SK-N-MC (cell line): Measurements from ENCODE around the gene AGPAT2.
"Not testable (repeated sequence)": the region's sequence is repeated elsewhere in the genome, so short reads cannot be mapped to it uniquely, and the experiment has no call there.

Source experiments
- EZH2 ChIP-seq: fragments of 200-600 bp; sonication (generic); IDR thresholded peaks from one replicate; pipeline ENCODE4 v1.6.1; 2017; ENCODE audit warnings: antibody characterized with exemption
- POLR2AphosphoS5 ChIP-seq: IDR thresholded peaks from 2 replicates; pipeline ENCODE4 v1.6.1; 2012; ENCODE audit warnings: mild to moderate bottlenecking, low read depth, low read length, borderline replicate concordance

DNA sequence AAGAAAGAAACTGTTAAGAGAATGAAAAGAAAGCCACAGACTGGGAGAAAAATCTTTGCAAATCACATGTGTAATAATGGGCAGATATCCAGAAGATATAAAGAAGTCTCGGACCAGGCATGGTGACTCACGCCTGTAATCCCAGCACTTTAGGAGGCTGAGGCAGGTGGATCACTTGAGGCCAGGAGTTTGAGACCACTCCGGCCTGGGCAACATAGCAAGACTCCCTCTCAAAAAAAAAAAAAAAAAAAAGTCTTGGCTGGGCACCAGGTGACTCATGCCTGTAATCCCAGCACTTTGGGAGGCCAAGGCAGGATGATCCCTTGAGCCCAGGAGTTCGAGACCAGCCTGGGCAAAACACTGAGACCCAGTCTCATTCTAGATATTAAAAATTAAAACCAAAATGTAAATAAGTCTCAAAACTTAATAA lies 24.0 kb upstream of the AGPAT2 start:
- TF ChIP-seq POLR2AphosphoS5, EZH2: not testable (repeated sequence)
